ENCODE data around the gene AMMECR1L.
A peak's percentile ranks its signal among the peaks of the same experiment; 100 is the strongest.
"Not testable (repeated sequence)": the region's sequence is repeated elsewhere in the genome, so short reads cannot be mapped to it uniquely, and the experiment has no call there.

The AMMECR1L gene

GRCh38 chr2:127885780-127886592 is at the start of gene AMMECR1L:
Gene AMMECR1L, minus strand, starts transcription at chr2:127885956. Its CDS starts 11,722 bp downstream, at chr2:127874234.
- Histone ChIP-seq H3K36me3 (ENCODE audit: insufficient read depth, low read depth, low read length) (peaks cover 28% of the 10 kb centered on the region), H3K4me3 (ENCODE audit: low read length) (peak within 1 kb of the TSS; percentile 65), H3K4me1 (ENCODE audit: insufficient read depth, low read length) (peaks cover 12% of the 10 kb centered on the region), H3K9ac (ENCODE audit: low read depth, low read length) (peak within 1 kb of the TSS; percentile 47; the same call in 1 of the 2 replicates)
- H3K9me3 ChIP-seq (ENCODE audit: insufficient read depth, low read depth, low read length); H3K27me3 ChIP-seq (ENCODE audit: insufficient read depth, low read length); H3K27ac ChIP-seq (ENCODE audit: low read length): not testable (repeated sequence)

GRCh38 chr2:127935337-127935736 is 49.6 kb upstream of the AMMECR1L start:
- Histone ChIP-seq H3K36me3 (ENCODE audit: insufficient read depth, low read depth, low read length) (peaks cover 2% of the 10 kb centered on the region; the same call in 1 of the 2 replicates), H3K9me3 (ENCODE audit: insufficient read depth, low read depth, low read length) (no peaks in the 10 kb centered on the region), H3K4me1 (ENCODE audit: insufficient read depth, low read length) (no peaks in the 10 kb centered on the region), H3K4me3 (ENCODE audit: low read length) (no peak overlapping the region), H3K27me3 (ENCODE audit: insufficient read depth, low read length) (no peaks in the 10 kb centered on the region), H3K9ac (ENCODE audit: low read depth, low read length) (no peak overlapping the region), H3K27ac (ENCODE audit: low read length) (no peak overlapping the region)

GRCh38 chr2:127932199-127932876 is 46.6 kb upstream of the AMMECR1L start:
- no peaks in the 10 kb centered on the region for H3K27me3 ChIP-seq (ENCODE audit: insufficient read depth, low read length)
- H3K27ac ChIP-seq (ENCODE audit: low read length): no peak overlapping the region
- no peaks in the 10 kb centered on the region for H3K9me3 ChIP-seq (ENCODE audit: insufficient read depth, low read depth, low read length)
- no peak overlapping the region for H3K4me3 ChIP-seq (ENCODE audit: low read length)
- no peaks in the 10 kb centered on the region for H3K36me3 ChIP-seq (ENCODE audit: insufficient read depth, low read depth, low read length)
- H3K9ac ChIP-seq (ENCODE audit: low read depth, low read length): no peak overlapping the region
- H3K4me1 ChIP-seq (ENCODE audit: insufficient read depth, low read length): no peaks in the 10 kb centered on the region

GRCh38 chr2:127929449-127929848 is 43.7 kb upstream of the AMMECR1L start:
- Histone ChIP-seq H3K4me3 (ENCODE audit: low read length) (no peak overlapping the region), H3K27ac (ENCODE audit: low read length) (no peak overlapping the region)

GRCh38 chr2:127927384-127927783 is 41.6 kb upstream of the AMMECR1L start:
- Histone ChIP-seq H3K9me3 (ENCODE audit: insufficient read depth, low read depth, low read length) (no peaks in the 10 kb centered on the region), H3K27me3 (ENCODE audit: insufficient read depth, low read length) (no peaks in the 10 kb centered on the region), H3K4me1 (ENCODE audit: insufficient read depth, low read length) (no peaks in the 10 kb centered on the region), H3K27ac (ENCODE audit: low read length) (no peak overlapping the region), H3K36me3 (ENCODE audit: insufficient read depth, low read depth, low read length) (no peaks in the 10 kb centered on the region), H3K4me3 (ENCODE audit: low read length) (no peak overlapping the region), H3K9ac (ENCODE audit: low read depth, low read length) (no peak overlapping the region)

More at GRCh38 chr2:127929449-127929848, 43.7 kb upstream of the AMMECR1L start:
- Histone ChIP-seq H3K9ac (ENCODE audit: low read depth, low read length) (no peak overlapping the region), H3K27me3 (ENCODE audit: insufficient read depth, low read length) (no peaks in the 10 kb centered on the region), H3K4me1 (ENCODE audit: insufficient read depth, low read length) (no peaks in the 10 kb centered on the region), H3K9me3 (ENCODE audit: insufficient read depth, low read depth, low read length) (no peaks in the 10 kb centered on the region), H3K36me3 (ENCODE audit: insufficient read depth, low read depth, low read length) (no peaks in the 10 kb centered on the region)

- H3K4me3 ChIP-seq (ENCODE audit: low read length): no peak overlapping the region
- H3K27ac ChIP-seq (ENCODE audit: low read length): no peak overlapping the region
These were observed 32.2 kb upstream of the AMMECR1L start for GRCh38 chr2:127917916-127918315.

GRCh38 chr2:127913808-127914457 is 28.2 kb upstream of the AMMECR1L start:
- Histone ChIP-seq H3K9ac (ENCODE audit: low read depth, low read length) (no peak overlapping the region), H3K4me1 (ENCODE audit: insufficient read depth, low read length) (no peaks in the 10 kb centered on the region), H3K9me3 (ENCODE audit: insufficient read depth, low read depth, low read length) (no peaks in the 10 kb centered on the region), H3K27ac (ENCODE audit: low read length) (no peak overlapping the region), H3K27me3 (ENCODE audit: insufficient read depth, low read length) (no peaks in the 10 kb centered on the region), H3K4me3 (ENCODE audit: low read length) (no peak overlapping the region), H3K36me3 (ENCODE audit: insufficient read depth, low read depth, low read length) (no peaks in the 10 kb centered on the region)

More at GRCh38 chr2:127917916-127918315, 32.2 kb upstream of the AMMECR1L start:
- Histone ChIP-seq H3K4me1 (ENCODE audit: insufficient read depth, low read length) (no peaks in the 10 kb centered on the region), H3K36me3 (ENCODE audit: insufficient read depth, low read depth, low read length) (no peaks in the 10 kb centered on the region), H3K9ac (ENCODE audit: low read depth, low read length) (no peak overlapping the region), H3K9me3 (ENCODE audit: insufficient read depth, low read depth, low read length) (no peaks in the 10 kb centered on the region), H3K27me3 (ENCODE audit: insufficient read depth, low read length) (no peaks in the 10 kb centered on the region)

GRCh38 chr2:127911737-127912136 is 26.0 kb upstream of the AMMECR1L start:
- no peaks in the 10 kb centered on the region for H3K4me1 ChIP-seq (ENCODE audit: insufficient read depth, low read length)
- no peak overlapping the region for H3K27ac ChIP-seq (ENCODE audit: low read length)
- H3K36me3 ChIP-seq (ENCODE audit: insufficient read depth, low read depth, low read length): no peaks in the 10 kb centered on the region
- H3K9me3 ChIP-seq (ENCODE audit: insufficient read depth, low read depth, low read length): no peaks in the 10 kb centered on the region
- H3K9ac ChIP-seq (ENCODE audit: low read depth, low read length): no peak overlapping the region
- no peak overlapping the region for H3K4me3 ChIP-seq (ENCODE audit: low read length)
- peaks cover 2% of the 10 kb centered on the region; the same call in 1 of the 2 replicates for H3K27me3 ChIP-seq (ENCODE audit: insufficient read depth, low read length)

GRCh38 chr2:127910415-127910814 is 24.7 kb upstream of the AMMECR1L start:
- Histone ChIP-seq H3K27me3 (ENCODE audit: insufficient read depth, low read length) (peaks cover 10% of the 10 kb centered on the region; the same call in 1 of the 2 replicates), H3K36me3 (ENCODE audit: insufficient read depth, low read depth, low read length) (no peaks in the 10 kb centered on the region), H3K9ac (ENCODE audit: low read depth, low read length) (no peak overlapping the region), H3K4me1 (ENCODE audit: insufficient read depth, low read length) (no peaks in the 10 kb centered on the region), H3K4me3 (ENCODE audit: low read length) (no peak overlapping the region), H3K27ac (ENCODE audit: low read length) (no peak overlapping the region), H3K9me3 (ENCODE audit: insufficient read depth, low read depth, low read length) (no peaks in the 10 kb centered on the region)

- Histone ChIP-seq H3K4me1 (ENCODE audit: insufficient read depth, low read length) (no peaks in the 10 kb centered on the region), H3K36me3 (ENCODE audit: insufficient read depth, low read depth, low read length) (no peaks in the 10 kb centered on the region), H3K9me3 (ENCODE audit: insufficient read depth, low read depth, low read length) (no peaks in the 10 kb centered on the region), H3K9ac (ENCODE audit: low read depth, low read length) (no peak overlapping the region), H3K27ac (ENCODE audit: low read length) (no peak overlapping the region), H3K27me3 (ENCODE audit: insufficient read depth, low read length) (peaks cover 10% of the 10 kb centered on the region; the same call in 1 of the 2 replicates), H3K4me3 (ENCODE audit: low read length) (no peak overlapping the region)
These were observed 23.3 kb upstream of the AMMECR1L start for GRCh38 chr2:127909019-127909418.

GRCh38 chr2:127907733-127908400 is 22.1 kb upstream of the AMMECR1L start:
- not testable (repeated sequence) for H3K4me3 ChIP-seq (ENCODE audit: low read length); H3K9ac ChIP-seq (ENCODE audit: low read depth, low read length); H3K27ac ChIP-seq (ENCODE audit: low read length); H3K4me1 ChIP-seq (ENCODE audit: insufficient read depth, low read length); H3K9me3 ChIP-seq (ENCODE audit: insufficient read depth, low read depth, low read length); H3K36me3 ChIP-seq (ENCODE audit: insufficient read depth, low read depth, low read length)
- H3K27me3 ChIP-seq (ENCODE audit: insufficient read depth, low read length): peaks cover 10% of the 10 kb centered on the region; the same call in 1 of the 2 replicates

Measured in iPS-20b (cell line).